Type B pancreatic cell (in vitro differentiated cells): Measurements from ENCODE around the gene MED15. TPM values are rescaled to one million over a fixed set of nuclear protein-coding genes. Genes with fewer than 3 reads are reported as not detected.
A peak's percentile ranks its signal among the peaks of the same experiment; 100 is the strongest.

Source experiments
- DNase-seq: peaks from one replicate; pipeline ENCODE4 v3.0.0; 2021; ENCODE audit warnings: mixed read lengths; ENCODE audit not compliant: unreplicated experiment; ENCODE audit errors: extremely low spot score
- H3K27ac Mint-ChIP-seq: 2 replicates; pipeline ENCODE4 v1.8.0; 2021; ENCODE audit warnings: mild to moderate bottlenecking, mixed read lengths
- H3K27me3 Mint-ChIP-seq: 2 replicates; pipeline ENCODE4 v1.8.0; 2021; ENCODE audit warnings: mixed read lengths
- H3K36me3 Mint-ChIP-seq: 2 replicates; pipeline ENCODE4 v1.8.0; 2021; ENCODE audit warnings: mixed read lengths
- H3K4me1 Mint-ChIP-seq: one replicate; pipeline ENCODE4 v1.8.0; 2021; ENCODE audit warnings: mixed read lengths; ENCODE audit not compliant: unreplicated experiment
- H3K4me3 Mint-ChIP-seq: 2 replicates; pipeline ENCODE4 v1.8.0; 2021; ENCODE audit warnings: mild to moderate bottlenecking, mixed read lengths
- H3K9me3 Mint-ChIP-seq: 2 replicates; pipeline ENCODE4 v1.8.0; 2021; ENCODE audit warnings: mixed read lengths
- CTCF ChIP-seq: fragments of 200-600 bp; sonication (generic); conservative IDR thresholded peaks from 2 replicates; pipeline ENCODE4 v1.5.0; 2021; ENCODE audit warnings: antibody characterized with exemption, mild to moderate bottlenecking
- total RNA-seq: library from RNA; stranded (reverse); gene quantifications from 2 replicates; pipeline ENCODE4 v1.2.1, GENCODE V29; 2021; ENCODE audit warnings: low replicate concordance

The MED15 gene
- total RNA-seq, 1 donor from 2014 or later = 90.8 TPM

- no peak for DNase-seq
- H3K27ac Mint-ChIP-seq = peak overlapping the region; percentile 52
- peaks cover 5% of the 10 kb centered on the region for H3K4me1 Mint-ChIP-seq
- peaks cover 7% of the 10 kb centered on the region for H3K27me3 Mint-ChIP-seq
- no peak for TF ChIP-seq CTCF
- no peaks in the 10 kb centered on the region for H3K36me3 Mint-ChIP-seq
- H3K4me3 Mint-ChIP-seq = no peak overlapping the region
- H3K9me3 Mint-ChIP-seq = no peaks in the 10 kb centered on the region
These were observed 125.1 kb downstream of the MED15 start for GRCh38 chr22:20632518-20632917.

GRCh38 chr22:20634560-20635226 is 127.3 kb downstream of the MED15 start:
- H3K27me3 Mint-ChIP-seq = peaks cover 17% of the 10 kb centered on the region
- no peak overlapping the region for H3K4me3 Mint-ChIP-seq
- DNase-seq = no peak
- no peak for TF ChIP-seq CTCF
- no peaks in the 10 kb centered on the region for H3K9me3 Mint-ChIP-seq
- peaks cover 5% of the 10 kb centered on the region for H3K4me1 Mint-ChIP-seq
- H3K36me3 Mint-ChIP-seq = no peaks in the 10 kb centered on the region
- no peak overlapping the region for H3K27ac Mint-ChIP-seq

DNA sequence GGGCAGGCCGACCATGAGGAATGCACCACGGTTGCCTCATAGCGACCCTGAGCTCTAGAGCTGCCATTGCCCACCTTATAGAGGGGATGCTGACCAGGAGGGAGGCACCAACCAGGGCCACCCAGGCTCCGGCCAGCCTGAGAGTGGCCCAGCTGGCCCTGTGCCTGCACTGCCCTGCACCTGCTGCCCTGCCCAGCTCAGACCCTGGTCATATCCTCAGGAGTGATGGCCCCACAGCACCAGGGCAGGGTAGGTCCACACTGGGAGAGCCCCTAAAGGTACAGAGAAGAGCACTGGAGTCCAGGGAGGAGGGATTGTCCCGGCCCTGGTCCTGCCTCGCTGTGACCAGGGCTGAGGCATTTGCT is 127.8 kb downstream of the MED15 start:
- no peak for DNase-seq
- Mint-ChIP-seq H3K27me3 (peaks cover 17% of the 10 kb centered on the region), H3K27ac (no peak overlapping the region), H3K4me3 (no peak overlapping the region), H3K4me1 (peaks cover 5% of the 10 kb centered on the region), H3K36me3 (no peaks in the 10 kb centered on the region), H3K9me3 (no peaks in the 10 kb centered on the region)
- TF ChIP-seq CTCF = no peak

DNA sequence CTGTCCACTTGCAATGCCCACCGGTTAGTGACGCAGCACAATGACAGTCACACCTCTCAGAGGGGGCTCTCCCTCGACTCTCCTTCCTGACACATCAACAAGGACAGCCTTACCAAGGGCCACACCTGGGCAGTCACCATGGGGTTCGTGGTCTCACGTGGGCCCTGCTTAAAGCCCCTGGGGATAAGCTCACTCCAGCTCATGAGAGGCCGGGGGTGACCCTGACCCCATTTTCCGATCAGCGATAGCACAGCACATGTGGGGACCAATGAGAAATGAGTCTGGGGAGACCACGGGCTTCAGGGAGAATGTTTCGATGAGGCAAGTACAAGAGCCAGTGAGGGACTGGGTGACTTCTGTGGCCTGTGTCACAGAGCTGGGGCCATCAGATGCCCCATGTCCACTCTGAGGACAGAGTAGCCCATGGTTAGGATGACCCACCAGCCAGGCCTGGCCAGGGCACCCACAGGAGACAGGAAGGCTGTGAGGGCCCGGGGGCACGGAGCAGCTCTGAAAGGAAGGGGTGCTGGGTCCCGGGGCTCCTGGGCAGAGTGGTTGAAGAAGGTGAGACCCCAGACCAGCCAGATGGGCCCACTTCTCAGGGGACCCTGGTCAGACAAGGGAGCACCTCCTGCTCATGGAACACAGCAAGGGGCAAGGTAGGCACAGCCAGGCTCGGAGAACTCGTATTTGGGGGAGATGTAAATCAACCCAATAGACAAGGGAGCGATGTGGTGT is 128.8 kb downstream of the MED15 start:
- Mint-ChIP-seq H3K4me3 (no peak overlapping the region), H3K4me1 (peaks cover 5% of the 10 kb centered on the region)
- TF ChIP-seq CTCF = no peak

GRCh38 chr22:20636945-20637344 is 129.5 kb downstream of the MED15 start:
- DNase-seq = no peak
- H3K27me3 Mint-ChIP-seq = peaks cover 17% of the 10 kb centered on the region
- H3K27ac Mint-ChIP-seq = no peak overlapping the region
- no peaks in the 10 kb centered on the region for H3K36me3 Mint-ChIP-seq
- no peak overlapping the region for H3K4me3 Mint-ChIP-seq
- no peak for TF ChIP-seq CTCF
- H3K9me3 Mint-ChIP-seq = no peaks in the 10 kb centered on the region
- peaks cover 5% of the 10 kb centered on the region for H3K4me1 Mint-ChIP-seq

More for the DNA sequence above, 128.8 kb downstream of the MED15 start:
- Mint-ChIP-seq H3K27me3 (peaks cover 17% of the 10 kb centered on the region), H3K36me3 (no peaks in the 10 kb centered on the region), H3K9me3 (no peaks in the 10 kb centered on the region), H3K27ac (no peak overlapping the region)
- no peak for DNase-seq

Other genes starting within 250 kb of the MED15 start
- 9.0 and 12.8 TPM in 2 replicates for gene RTN4R, start 239.3 kb upstream of the MED15 start, total RNA-seq
- gene DGCR6L, start 187.6 kb upstream of the MED15 start, total RNA-seq = 35.9 and 46.6 TPM in 2 replicates
- 24.6 and 39.5 TPM in 2 replicates for gene ZNF74, start 113.5 kb upstream of the MED15 start, total RNA-seq
- 4.2 and 21.7 TPM in 2 replicates for gene SCARF2, start 69.8 kb upstream of the MED15 start, total RNA-seq
- 34.3 and 38.8 TPM in 2 replicates for gene KLHL22, start 11.8 kb upstream of the MED15 start, total RNA-seq